ENCODE results near the gene C19orf47.

C19orf47 gene

DNA sequence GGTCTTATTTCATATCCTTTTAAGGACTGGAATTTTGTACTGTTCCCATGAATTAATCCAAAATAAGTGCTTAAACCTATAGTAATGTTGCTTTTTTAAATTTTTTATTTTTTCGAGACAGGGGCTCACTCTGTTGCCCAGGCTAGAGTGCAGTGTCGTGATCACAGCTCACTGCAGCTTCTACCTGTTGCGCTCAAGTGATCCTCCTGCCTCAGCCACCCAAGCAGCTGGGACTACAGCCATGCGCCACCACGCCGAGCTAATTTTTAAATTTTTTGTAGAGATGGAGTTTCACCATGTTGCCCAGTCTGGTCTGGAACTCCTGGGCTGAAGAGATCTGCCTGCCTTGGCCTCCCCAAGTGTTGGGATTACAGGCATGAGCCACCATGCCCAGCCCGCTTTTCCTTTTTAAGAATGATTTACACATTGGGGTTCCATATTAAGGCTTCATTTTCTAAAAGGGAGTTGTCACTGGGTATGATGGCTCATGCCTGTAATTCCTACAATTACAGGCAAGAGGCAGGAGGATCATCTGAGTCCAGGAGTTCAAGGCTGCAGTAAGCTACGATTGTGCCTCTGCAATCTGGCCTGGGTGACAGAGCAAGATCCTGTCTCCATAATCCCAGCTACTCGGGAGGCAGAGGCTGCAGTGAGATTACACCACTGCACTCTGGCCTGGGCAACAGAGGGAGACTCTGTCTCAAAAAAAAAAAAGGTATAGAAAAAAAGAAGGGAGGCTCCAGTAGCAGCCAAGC, 34.8 kb downstream of the C19orf47 start:
- DNase-seq: no peak

GRCh38 chr19:40312533-40312932, 35.7 kb downstream of the C19orf47 start:
- no peak for DNase-seq

DNA sequence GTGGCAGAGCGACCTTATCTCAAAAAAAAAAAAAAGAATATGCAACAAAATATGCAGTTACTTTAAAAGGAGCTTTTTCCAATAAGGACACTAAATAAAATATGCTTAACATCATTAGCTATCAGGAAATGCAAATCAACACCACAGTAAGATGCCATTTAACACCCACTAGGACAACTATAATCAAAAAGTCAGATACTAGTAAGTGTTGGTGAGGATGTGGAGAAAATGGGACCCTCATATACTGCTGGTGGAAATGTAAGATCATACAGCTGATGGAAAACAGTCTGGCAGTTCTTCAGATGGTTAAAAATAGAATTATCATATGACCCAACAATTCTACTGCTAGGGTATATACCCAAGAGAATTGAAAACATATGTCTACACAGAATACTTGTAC, 38.5 kb downstream of the C19orf47 start:
- DNase-seq: no peak

DNA sequence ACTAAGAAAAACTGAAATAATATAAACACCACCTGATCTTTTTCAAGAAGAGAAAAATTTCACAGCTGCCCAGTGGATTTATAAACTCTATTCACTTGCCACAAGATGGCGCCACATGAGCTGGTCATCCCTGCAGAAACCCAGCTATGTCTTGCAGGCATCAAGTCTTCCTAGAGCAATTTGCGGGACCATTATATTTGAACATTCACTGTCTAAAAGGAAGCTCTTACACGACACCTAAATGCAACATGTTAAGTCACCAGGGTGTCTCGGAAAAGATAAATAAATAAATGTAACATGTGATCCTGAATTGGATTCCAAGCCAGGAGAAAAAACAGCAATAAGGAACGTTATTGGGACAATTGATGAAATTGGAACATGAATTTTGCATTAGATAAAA, 42.8 kb downstream of the C19orf47 start:
- peak; percentile 13 for DNase-seq

GRCh38 chr19:40304306-40304705, 43.9 kb downstream of the C19orf47 start:
- DNase-seq: no peak

DNA sequence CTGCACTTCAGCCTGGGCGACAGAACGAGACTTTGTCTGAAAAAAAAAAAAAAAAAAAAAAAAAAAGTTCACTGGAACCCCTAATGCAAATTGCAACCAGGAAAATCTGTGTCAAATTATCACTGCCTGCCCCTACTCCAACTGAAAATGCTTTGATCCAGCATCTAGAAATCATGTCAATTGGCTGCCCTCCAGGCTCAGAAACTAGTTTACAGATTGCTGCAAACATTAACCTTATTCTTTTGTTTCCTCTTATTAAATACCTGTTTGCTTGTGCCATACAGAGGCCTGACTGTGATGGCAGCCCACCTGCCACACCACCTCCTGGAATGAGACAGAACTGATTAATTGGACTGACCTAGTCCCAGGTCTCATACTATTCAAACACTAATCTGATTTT, 44.4 kb downstream of the C19orf47 start:
- DNase-seq: no peak

DNA sequence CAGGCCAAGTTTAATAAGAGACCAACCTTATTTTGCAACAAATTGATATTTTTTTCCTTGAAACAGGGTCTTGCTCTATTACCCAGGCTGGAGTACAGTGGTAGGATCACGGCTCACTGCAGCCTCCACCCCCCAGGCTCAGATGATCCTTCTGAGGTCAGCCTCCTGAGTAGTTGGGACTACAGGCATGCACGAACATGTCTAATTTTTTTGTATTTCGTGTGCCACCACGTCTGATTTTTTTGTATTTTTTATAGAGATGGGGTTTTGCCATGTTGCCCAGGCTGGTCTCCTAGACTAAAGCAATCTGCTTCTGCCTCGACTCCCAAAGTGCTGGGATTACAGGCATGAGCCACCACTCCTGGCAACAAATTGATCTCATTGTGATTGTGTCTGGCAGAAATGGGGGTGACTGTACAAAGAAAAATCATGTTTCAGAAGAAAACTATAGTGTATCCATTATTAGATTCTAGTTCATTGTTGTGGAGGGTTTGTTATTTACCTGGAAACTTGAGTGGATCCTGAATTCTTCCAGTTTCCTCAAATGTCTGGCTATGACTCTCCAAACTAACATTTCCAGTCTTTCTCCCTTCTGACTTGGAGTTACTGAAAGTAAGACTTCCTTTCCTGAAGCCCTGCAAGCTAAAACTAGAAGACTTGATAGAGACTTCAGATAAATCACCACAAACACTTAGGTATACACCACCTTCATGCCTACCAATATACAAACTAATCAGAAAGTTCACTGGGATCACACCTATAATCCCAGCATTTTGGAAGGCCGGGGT, 45.8 kb downstream of the C19orf47 start:
- no peak for DNase-seq

DNA sequence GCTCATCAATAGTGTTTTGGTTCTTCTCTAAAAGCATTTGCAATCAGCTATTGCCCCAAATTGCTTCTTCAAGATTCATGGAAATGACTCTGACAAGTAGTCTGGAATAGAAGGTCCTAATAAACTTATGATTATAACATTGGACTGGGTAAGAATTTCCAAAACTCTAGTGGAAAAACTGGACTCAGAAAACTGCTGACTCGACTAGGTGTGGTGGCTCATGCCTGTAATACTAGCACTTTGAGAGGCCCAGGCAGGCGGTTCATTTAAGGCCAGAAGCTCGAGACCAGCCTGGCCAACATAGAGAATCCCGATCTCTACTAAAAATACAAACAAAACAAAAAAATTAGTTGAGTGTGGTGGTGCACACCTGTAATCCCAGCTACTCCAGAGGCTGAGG, 47.5 kb downstream of the C19orf47 start:
- no peak for DNase-seq

- DNase-seq: no peak
These were observed 50.2 kb downstream of the C19orf47 start for GRCh38 chr19:40298026-40298425.

- DNase-seq: no peak
These were observed 53.6 kb downstream of the C19orf47 start for GRCh38 chr19:40294560-40294959.

GRCh38 chr19:40286971-40287421, 61.2 kb downstream of the C19orf47 start:
- DNase-seq: no peak

GRCh38 chr19:40286235-40286970, 61.8 kb downstream of the C19orf47 start:
- no peak for DNase-seq

DNA sequence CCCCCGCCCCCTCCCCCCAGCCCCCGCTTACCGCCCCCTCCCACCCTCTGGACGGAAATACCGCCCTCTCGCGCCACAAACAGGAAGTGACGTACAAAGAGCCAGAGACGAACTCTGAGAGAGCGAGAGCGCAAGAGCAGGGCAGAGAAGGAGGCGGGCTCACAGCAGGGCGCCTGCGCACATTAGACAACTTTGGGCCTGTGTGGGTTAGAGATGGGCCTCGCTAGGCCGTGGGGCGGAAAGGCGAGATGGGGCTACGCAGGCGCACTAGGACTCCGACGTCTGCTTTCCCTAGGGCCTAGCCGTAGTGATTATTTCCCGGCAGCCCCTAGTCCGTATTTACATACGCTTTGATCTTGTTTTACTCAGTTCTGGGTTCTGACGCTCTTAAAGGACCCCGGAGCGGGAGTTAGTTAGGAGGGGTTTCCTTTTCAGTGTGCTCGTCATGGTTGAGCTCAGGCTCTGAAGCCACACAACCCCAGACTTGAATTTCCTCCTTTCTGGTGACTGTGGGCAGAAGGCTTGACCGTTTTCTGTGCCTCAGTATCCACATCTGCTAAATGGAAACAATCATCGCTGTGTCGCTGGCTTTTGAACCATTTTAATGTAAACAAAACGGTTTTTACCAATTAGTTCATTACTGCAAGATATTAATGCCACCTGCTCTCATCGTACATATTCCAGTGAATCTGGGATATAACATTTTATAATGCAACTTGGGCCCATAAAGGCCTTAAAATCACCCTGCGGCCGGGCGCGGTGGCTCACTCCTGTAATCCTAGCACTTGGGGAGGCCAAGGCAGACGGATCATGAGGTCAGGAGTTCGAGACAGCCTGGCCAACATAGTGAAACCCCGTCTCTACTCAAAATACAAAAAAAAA, 62.6 kb downstream of the C19orf47 start:
- peak; percentile 91 for DNase-seq

GRCh38 chr19:40284501-40285352, 63.5 kb downstream of the C19orf47 start, which contains the start of gene AKT2:
Gene AKT2, minus strand, starts transcription at chr19:40285345. Its CDS starts 20,078 bp downstream, at chr19:40265267.
- DNase-seq: peak; percentile 61

DNA sequence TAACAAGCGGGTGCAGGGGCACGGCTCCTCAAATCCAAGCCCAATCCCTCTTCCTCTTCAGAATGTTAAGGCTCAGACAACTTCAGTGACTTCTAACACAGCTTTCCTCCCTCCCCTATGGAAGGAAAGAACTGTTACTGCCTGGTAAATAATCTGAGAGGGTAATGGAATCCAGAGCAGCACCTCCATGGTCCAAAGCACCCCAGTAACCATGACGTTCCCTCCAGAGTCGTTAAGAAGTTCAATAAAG, 64.0 kb downstream of the C19orf47 start:
- DNase-seq: no peak

GRCh38 chr19:40283414-40284250, 64.6 kb downstream of the C19orf47 start:
- DNase-seq: no peak

DNA sequence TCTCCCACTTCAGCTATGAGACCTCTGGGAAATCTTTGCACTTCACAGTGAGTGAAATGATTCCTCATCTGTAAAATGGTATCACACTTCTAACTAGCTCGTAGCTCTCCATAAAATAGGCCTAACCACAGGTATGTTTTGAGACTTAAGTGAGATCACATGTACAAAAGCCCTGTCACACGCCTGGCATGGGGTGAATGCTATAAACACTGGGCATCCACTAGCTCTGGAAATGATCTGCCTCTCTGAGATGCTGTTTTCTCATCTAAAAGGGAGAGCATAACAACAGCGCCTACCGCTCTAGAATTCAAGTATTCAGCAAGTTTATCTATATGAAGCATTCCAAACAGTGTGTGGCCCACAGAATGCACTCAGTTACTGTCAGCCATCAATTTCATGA, 65.3 kb downstream of the C19orf47 start:
- no peak for DNase-seq

- DNase-seq: no peak
These were observed 66.0 kb downstream of the C19orf47 start for GRCh38 chr19:40282209-40282580.

- DNase-seq: no peak
These were observed 66.6 kb downstream of the C19orf47 start for GRCh38 chr19:40281381-40282208.

All from KG1 (cell line).